HFF-Myc (cell line): ENCODE measurements around the gene SIGLEC10.

Experiments
- DNase-seq: peaks from one replicate; pipeline ENCODE4 v3.0.0-alpha.2; 2011; ENCODE audit warnings: low read depth; ENCODE audit errors: extremely low read depth
- H3K4me3 ChIP-seq: replicated peaks from 2 replicates; pipeline ENCODE4 v1.5.1; 2011; ENCODE audit warnings: low read depth, mild to moderate bottlenecking, control low read depth, low read length
- CTCF ChIP-seq: IDR thresholded peaks from 2 replicates; pipeline ENCODE4 v1.5.1; 2012; ENCODE audit warnings: mild to moderate bottlenecking, low read depth, low read length, control low read depth; ENCODE audit errors: missing control alignments

SIGLEC10 gene

GRCh38 chr19:51380379-51380778 is 37.1 kb downstream of the SIGLEC10 start:
- DNase-seq: no peak
- TF ChIP-seq CTCF: no peak
- H3K4me3 ChIP-seq: no peak overlapping the region

- DNase-seq: no peak
- no peak overlapping the region for H3K4me3 ChIP-seq
- TF ChIP-seq CTCF: no peak
These were observed 40.0 kb downstream of the SIGLEC10 start for GRCh38 chr19:51377422-51377821.

GRCh38 chr19:51375504-51376221 is 41.8 kb downstream of the SIGLEC10 start:
- no peak for TF ChIP-seq CTCF
- no peak for DNase-seq

GRCh38 chr19:51372649-51373504 is 44.6 kb downstream of the SIGLEC10 start, which contains the start of gene NKG7:
Gene NKG7 (minus strand): TSS chr19:51372654. CDS start chr19:51372535, 119 bp downstream.
- no peak for DNase-seq
- H3K4me3 ChIP-seq: no peak within 1 kb of the TSS
- TF ChIP-seq CTCF: no peak

More at GRCh38 chr19:51375504-51376221, 41.8 kb downstream of the SIGLEC10 start:
- H3K4me3 ChIP-seq: no peak overlapping the region

- DNase-seq: no peak
- no peak overlapping the region for H3K4me3 ChIP-seq
- TF ChIP-seq CTCF: no peak
These were observed 45.3 kb downstream of the SIGLEC10 start for GRCh38 chr19:51372021-51372648.

GRCh38 chr19:51371186-51371690 is 46.2 kb downstream of the SIGLEC10 start:
- no peak for DNase-seq
- no peak overlapping the region for H3K4me3 ChIP-seq
- no peak for TF ChIP-seq CTCF
